Endodermal cell (in vitro differentiated cells): ENCODE measurements around the gene PPT1. TPM values are rescaled to one million over a fixed set of nuclear protein-coding genes. Genes with fewer than 3 reads are reported as not detected.

Experiments used
- DNase-seq: peaks from one replicate; pipeline ENCODE4 v3.0.0-alpha.2; 2017
- H3K27ac ChIP-seq: 2 replicates; pipeline ENCODE4 v1.5.1; 2013; ENCODE audit warnings: mild to moderate bottlenecking, low read depth, low read length, moderate library complexity
- H3K27me3 ChIP-seq: 2 replicates; pipeline ENCODE4 v1.6.1; 2013; ENCODE audit warnings: mild to moderate bottlenecking, low read length, moderate library complexity; ENCODE audit not compliant: insufficient read depth, control insufficient read depth, poor library complexity, severe bottlenecking
- H3K36me3 ChIP-seq: 2 replicates; pipeline ENCODE4 v1.7.0; 2013; ENCODE audit warnings: mild to moderate bottlenecking, low read length, moderate library complexity; ENCODE audit not compliant: control insufficient read depth, insufficient read depth
- H3K4me1 ChIP-seq: one replicate; pipeline ENCODE4 v1.7.0; 2013; ENCODE audit warnings: low read length; ENCODE audit not compliant: control insufficient read depth, insufficient read depth
- H3K4me3 ChIP-seq: 2 replicates; pipeline ENCODE4 v1.5.1; 2013; ENCODE audit warnings: mild to moderate bottlenecking, low read length, moderate library complexity
- H3K9ac ChIP-seq: 2 replicates; pipeline ENCODE4 v1.6.1; 2013; ENCODE audit warnings: mild to moderate bottlenecking, low read length, moderate library complexity; ENCODE audit not compliant: poor library complexity, severe bottlenecking; ENCODE audit errors: extremely low read depth
- H3K9me3 ChIP-seq: 2 replicates; pipeline ENCODE4 v1.6.1; 2013; ENCODE audit warnings: mild to moderate bottlenecking, low read length, moderate library complexity; ENCODE audit not compliant: control insufficient read depth
- H3K27ac Mint-ChIP-seq: 2 replicates; pipeline ENCODE4 v1.8.0; 2020; ENCODE audit warnings: mixed read lengths
- H3K27me3 Mint-ChIP-seq: 2 replicates; pipeline ENCODE4 v1.8.0; 2021; ENCODE audit warnings: mild to moderate bottlenecking, mixed read lengths; ENCODE audit not compliant: insufficient read depth
- H3K36me3 Mint-ChIP-seq: 2 replicates; pipeline ENCODE4 v1.8.0; 2020; ENCODE audit warnings: low read depth, mixed read lengths
- H3K4me1 Mint-ChIP-seq: 2 replicates; pipeline ENCODE4 v1.8.0; 2020; ENCODE audit warnings: mixed read lengths
- H3K4me3 Mint-ChIP-seq: 2 replicates; pipeline ENCODE4 v1.8.0; 2020; ENCODE audit warnings: mild to moderate bottlenecking, moderate library complexity, mixed read lengths
- H3K9me3 Mint-ChIP-seq: 2 replicates; pipeline ENCODE4 v1.8.0; 2020; ENCODE audit warnings: mild to moderate bottlenecking, mixed read lengths
- WGBS, 2 experiments: methylation state at CpG; one replicate each; pipeline versions ENCODE4 v1.1.5 to v1.1.7; 2013; ENCODE audit warnings: missing lambda C conversion rate in 2 of 2, mixed read lengths in 1 of 2; ENCODE audit not compliant: insufficient coverage in 1 of 2, insufficient read length in 1 of 2; 5-methylcytosine and 5-hydroxymethylcytosine counted together
- long read RNA-seq, 4 experiments: library from polyadenylated mRNA in 2 of 4; library from RNA in 1 of 4; library from capped mRNA in 1 of 4; stranded (forward) in 3 of 4; unstranded in 1 of 4; transcript quantifications; one replicate each; pipeline ENCODE4 v2.0.0, GENCODE V29; 2020 to 2021; ENCODE audit warnings: inconsistent platforms in 1 of 4
- polyA plus RNA-seq, 2 experiments: library from polyadenylated mRNA; stranded (reverse); fragments of 50-300 nt; gene quantifications; one replicate each; pipeline ENCODE4 v1.2.3, GENCODE V29; 2013
- total RNA-seq, 2 donors: library from RNA; stranded (reverse); fragmentation: NEBNext Ultra II Directional in 1 of 2; extraction: Animal tissue kit (Norgen Biotek cat#: 25700) in 1 of 2; gene quantifications; 2 replicates in 1 of 2; 3 replicates in 1 of 2; pipeline ENCODE4 v1.2.1, GENCODE V29; 2021
- TF ChIP-seq, protein P1 (sequence below): fragments of 200-600 bp; sonication (generic); conservative IDR thresholded peaks from 2 replicates; pipeline ENCODE4 v1.5.0; 2021; ENCODE audit warnings: antibody characterized with exemption, mild to moderate bottlenecking

The PPT1 gene
- 100 to 1,000 TPM in 1 of 2 donors, 10 to 100 TPM in 1; 85.7 to 111 TPM for total RNA-seq
- polyA plus RNA-seq (2013, experiment 1 of 2), result 138 TPM
- 118 TPM for polyA plus RNA-seq (2013, experiment 2 of 2)
- long read RNA-seq, experiment 1, full-length matches to known transcripts, result 35 of 64 reads
- long read RNA-seq, experiment 1, partial matches to known transcripts, result 11 of 64 reads
- long read RNA-seq, experiment 1, other reads (novel, unspliced or antisense), result 18 of 64 reads
- long read RNA-seq, experiment 2, full-length matches to known transcripts, result 333 of 349 reads
- long read RNA-seq, experiment 2, partial matches to known transcripts, result 5 of 349 reads
- long read RNA-seq, experiment 2, other reads (novel, unspliced or antisense), result 11 of 349 reads
- long read RNA-seq, experiment 3, full-length matches to known transcripts, result 907 of 924 reads
- long read RNA-seq, experiment 3, partial matches to known transcripts, result 10 of 924 reads
- long read RNA-seq, experiment 3, other reads (novel, unspliced or antisense), result 7 of 924 reads
- long read RNA-seq, experiment 4, full-length matches to known transcripts, result 226 of 460 reads
- long read RNA-seq, experiment 4, partial matches to known transcripts, result 232 of 460 reads
- long read RNA-seq, experiment 4, other reads (novel, unspliced or antisense), result 2 of 460 reads

DNA sequence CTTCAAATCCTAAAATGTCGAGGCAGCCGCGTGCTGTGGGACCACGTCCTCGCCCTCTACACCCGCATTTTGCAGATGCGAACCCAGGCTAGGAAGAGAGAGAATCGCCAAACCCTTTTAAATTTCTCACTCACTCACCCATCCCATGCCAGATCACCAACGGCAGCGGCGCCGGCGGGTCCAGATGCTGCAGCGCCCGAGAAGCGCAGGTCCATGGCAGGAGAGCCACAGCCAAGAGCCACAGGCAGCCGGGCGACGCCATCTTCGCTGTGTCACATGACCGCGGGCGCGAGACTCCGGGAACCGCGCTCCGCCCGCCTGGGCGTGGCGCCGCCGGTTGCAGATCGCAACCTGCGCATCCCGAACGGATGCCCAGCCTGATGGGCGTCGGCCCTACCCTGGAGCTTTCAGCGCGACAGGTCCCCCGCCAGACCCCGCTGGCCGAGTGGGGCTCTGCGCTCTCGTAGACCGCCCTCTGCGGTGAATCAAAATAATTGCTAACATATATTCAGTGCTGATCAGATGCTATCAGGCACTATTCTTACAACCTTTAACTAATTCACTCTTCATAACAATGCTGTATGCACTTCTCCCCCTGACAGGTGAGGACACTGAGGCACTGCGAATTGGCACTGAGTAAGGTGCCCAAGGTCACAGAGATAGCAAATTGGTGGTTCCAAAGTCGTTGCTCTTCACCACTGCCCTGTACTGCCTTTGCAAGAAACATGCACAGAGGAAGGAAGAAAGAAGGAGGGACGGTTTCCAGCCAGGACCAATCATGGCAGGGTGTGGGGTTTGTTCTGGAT lies at the start of gene PPT1:
PPT1 (minus strand) TSS at position 276 of the 806 bp plus-strand sequence; CDS start at position 262, 14 bp downstream.
- H3K4me3 ChIP-seq, result peak within 1 kb of the TSS; percentile 94
- peaks cover 15% of the 10 kb centered on the region for H3K27me3 ChIP-seq
- Mint-ChIP-seq H3K27me3 (peaks cover 23% of the 10 kb centered on the region), H3K9me3 (no peaks in the 10 kb centered on the region), H3K36me3 (peaks cover 9% of the 10 kb centered on the region), H3K4me1 (peaks cover 2% of the 10 kb centered on the region), H3K27ac (peak within 1 kb of the TSS; percentile 84), H3K4me3 (peak within 1 kb of the TSS; percentile 80)
- H3K9me3 ChIP-seq, result no peaks in the 10 kb centered on the region
- peak within 1 kb of the TSS; percentile 52 for H3K9ac ChIP-seq
- H3K27ac ChIP-seq, result no peak within 1 kb of the TSS
- H3K4me1 ChIP-seq, result no peaks in the 10 kb centered on the region
- DNase-seq, result peak; percentile 94
- H3K36me3 ChIP-seq, result peaks cover 7% of the 10 kb centered on the region
- WGBS, 2 experiments, result 1 to 3% methylated on average over 23 to 51 of the region's 51 CpGs
- TF ChIP-seq, protein P1, sequence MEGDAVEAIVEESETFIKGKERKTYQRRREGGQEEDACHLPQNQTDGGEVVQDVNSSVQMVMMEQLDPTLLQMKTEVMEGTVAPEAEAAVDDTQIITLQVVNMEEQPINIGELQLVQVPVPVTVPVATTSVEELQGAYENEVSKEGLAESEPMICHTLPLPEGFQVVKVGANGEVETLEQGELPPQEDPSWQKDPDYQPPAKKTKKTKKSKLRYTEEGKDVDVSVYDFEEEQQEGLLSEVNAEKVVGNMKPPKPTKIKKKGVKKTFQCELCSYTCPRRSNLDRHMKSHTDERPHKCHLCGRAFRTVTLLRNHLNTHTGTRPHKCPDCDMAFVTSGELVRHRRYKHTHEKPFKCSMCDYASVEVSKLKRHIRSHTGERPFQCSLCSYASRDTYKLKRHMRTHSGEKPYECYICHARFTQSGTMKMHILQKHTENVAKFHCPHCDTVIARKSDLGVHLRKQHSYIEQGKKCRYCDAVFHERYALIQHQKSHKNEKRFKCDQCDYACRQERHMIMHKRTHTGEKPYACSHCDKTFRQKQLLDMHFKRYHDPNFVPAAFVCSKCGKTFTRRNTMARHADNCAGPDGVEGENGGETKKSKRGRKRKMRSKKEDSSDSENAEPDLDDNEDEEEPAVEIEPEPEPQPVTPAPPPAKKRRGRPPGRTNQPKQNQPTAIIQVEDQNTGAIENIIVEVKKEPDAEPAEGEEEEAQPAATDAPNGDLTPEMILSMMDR, result no peak

- Histone ChIP-seq H3K27me3 (peaks cover 49% of the 10 kb centered on the region), H3K36me3 (no peaks in the 10 kb centered on the region), H3K9me3 (no peaks in the 10 kb centered on the region), H3K9ac (no peak overlapping the region), H3K4me3 (no peak overlapping the region), H3K4me1 (peaks cover 4% of the 10 kb centered on the region), H3K27ac (no peak overlapping the region)
- 13 to 31% methylated on average over 6 to 7 of the region's 7 CpGs for WGBS, 2 experiments
- peaks cover 12% of the 10 kb centered on the region for H3K4me1 Mint-ChIP-seq
- peaks cover 46% of the 10 kb centered on the region for H3K27me3 Mint-ChIP-seq
- H3K36me3 Mint-ChIP-seq, result no peaks in the 10 kb centered on the region
- no peak overlapping the region for H3K4me3 Mint-ChIP-seq
- peak; percentile 90 for DNase-seq
- H3K9me3 Mint-ChIP-seq, result no peaks in the 10 kb centered on the region
- TF ChIP-seq, protein P1, result peak; percentile 88
- peak overlapping the region; percentile 84 for H3K27ac Mint-ChIP-seq
These were observed 47.0 kb upstream of the PPT1 start for GRCh38 chr1:40143891-40144575.
